Fibroblast of lung (primary cell): ENCODE results near the gene WDR27.

Experiments used
- EZH2 ChIP-seq: IDR thresholded peaks from 2 replicates; pipeline ENCODE4 v1.5.1; 2012; ENCODE audit warnings: low read length, control low read depth, mild to moderate bottlenecking; ENCODE audit errors: missing control alignments
- TF ChIP-seq, protein P1 (sequence below), 2 donors: IDR thresholded peaks in 1 of 2; conservative IDR thresholded peaks in 1 of 2; 1 replicate in 1 of 2; 2 replicates in 1 of 2; pipeline ENCODE4 v1.5.1; 2011 to 2012; ENCODE audit warnings: low read length in 2 of 2, control low read depth in 1 of 2, inconsistent platforms in 1 of 2, low read depth in 1 of 2, mild to moderate bottlenecking in 1 of 2

DNA sequence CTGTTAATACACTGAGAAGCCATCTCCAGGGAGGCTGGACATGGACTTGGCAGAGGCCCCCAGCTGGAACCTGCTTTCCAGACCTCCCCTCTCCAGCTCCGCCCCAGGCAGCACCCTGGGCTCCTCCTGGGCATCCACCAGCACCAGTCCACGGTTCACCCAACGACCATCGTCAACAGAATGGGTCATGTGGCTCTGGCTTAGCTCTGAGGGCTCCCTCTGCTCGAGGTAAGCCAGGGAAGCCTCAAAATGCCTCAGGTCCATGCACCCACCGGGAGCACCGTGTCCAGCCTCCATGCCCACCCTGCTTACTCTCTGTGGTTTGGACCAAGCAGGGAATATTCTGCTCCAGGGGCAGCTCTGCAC lies 40.5 kb downstream of the WDR27 start:
- TF ChIP-seq, protein P1, sequence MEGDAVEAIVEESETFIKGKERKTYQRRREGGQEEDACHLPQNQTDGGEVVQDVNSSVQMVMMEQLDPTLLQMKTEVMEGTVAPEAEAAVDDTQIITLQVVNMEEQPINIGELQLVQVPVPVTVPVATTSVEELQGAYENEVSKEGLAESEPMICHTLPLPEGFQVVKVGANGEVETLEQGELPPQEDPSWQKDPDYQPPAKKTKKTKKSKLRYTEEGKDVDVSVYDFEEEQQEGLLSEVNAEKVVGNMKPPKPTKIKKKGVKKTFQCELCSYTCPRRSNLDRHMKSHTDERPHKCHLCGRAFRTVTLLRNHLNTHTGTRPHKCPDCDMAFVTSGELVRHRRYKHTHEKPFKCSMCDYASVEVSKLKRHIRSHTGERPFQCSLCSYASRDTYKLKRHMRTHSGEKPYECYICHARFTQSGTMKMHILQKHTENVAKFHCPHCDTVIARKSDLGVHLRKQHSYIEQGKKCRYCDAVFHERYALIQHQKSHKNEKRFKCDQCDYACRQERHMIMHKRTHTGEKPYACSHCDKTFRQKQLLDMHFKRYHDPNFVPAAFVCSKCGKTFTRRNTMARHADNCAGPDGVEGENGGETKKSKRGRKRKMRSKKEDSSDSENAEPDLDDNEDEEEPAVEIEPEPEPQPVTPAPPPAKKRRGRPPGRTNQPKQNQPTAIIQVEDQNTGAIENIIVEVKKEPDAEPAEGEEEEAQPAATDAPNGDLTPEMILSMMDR (conservative IDR thresholded peaks at IDR 0.05 in 1 of 2, IDR thresholded peaks at IDR 0.05 in 1 of 2; ENCODE audit: low read depth in 1 of 2, low read length in 2 of 2), result no peak
- no peak for TF ChIP-seq EZH2
